ENCODE data around the gene SLC25A18. TPM values are rescaled to one million over a fixed set of nuclear protein-coding genes. Genes with fewer than 3 reads are reported as not detected.

The SLC25A18 gene
- total and polyA plus RNA-seq, 2 of the 4 experiments (the other 2 are of a cell fraction): 0.05 TPM; not detected in 1

GRCh38 chr22:17607891-17608521 is 44.7 kb downstream of the SLC25A18 start:
- no peak overlapping the region for H3K14ac ChIP-seq (replicated peaks; ENCODE audit: low read depth, low read length)
- H3K27ac ChIP-seq (ENCODE audit: insufficient read depth, low read length): no peak overlapping the region
- no peak overlapping the region for H2AFZ ChIP-seq (replicated peaks; ENCODE audit: low read length, poor library complexity)
- no peak for ATAC-seq (ENCODE audit: low read depth)
- H4K91ac ChIP-seq (ENCODE audit: insufficient read depth, low read depth, low read length): no peak overlapping the region
- H3K27me3 ChIP-seq (ENCODE audit: control insufficient read depth, insufficient read depth, low read length): no peaks in the 10 kb centered on the region
- ChIA-PET POLR2A (ENCODE audit: unreplicated experiment) (no interaction called here), CTCF (no interaction called here)
- H3K79me1 ChIP-seq (ENCODE audit: low read depth in 1 of 2, low read length in 2 of 2): peaks cover 23 to 44% of the 10 kb centered on the region in 2 experiments
- H3K23ac ChIP-seq (ENCODE audit: low read depth, low read length): no peak overlapping the region
- no peak overlapping the region for H3K56ac ChIP-seq (ENCODE audit: extremely low read depth, insufficient read depth, low read length)
- dilution Hi-C loops (cut with HindIII; ENCODE audit: low sequenced_read_pairs, unreplicated experiment): no loop called here
- intact Hi-C loops (cut with micrococcal nuclease): no loop called here
- peaks cover 11% of the 10 kb centered on the region; the same call in 1 of the 2 replicates for H4K20me1 ChIP-seq (ENCODE audit: insufficient read depth, low read length)
- no peaks in the 10 kb centered on the region for H3K9me3 ChIP-seq (ENCODE audit: control insufficient read depth, insufficient read depth, low read length)
- 100% methylated on average over 1 of the region's 4 CpGs; no CpG with 5 or more reads in 1 of the 2 experiments for WGBS, 2 experiments (ENCODE audit: extremely low coverage in 2 of 2, insufficient read length in 1 of 2)
- H3K9me1 ChIP-seq (ENCODE audit: insufficient read depth, low read length): peaks cover 4% of the 10 kb centered on the region; the same call in 1 of the 2 replicates
- peaks cover 35% of the 10 kb centered on the region for H3K36me3 ChIP-seq (ENCODE audit: control insufficient read depth, insufficient read depth, low read length)
- H4K8ac ChIP-seq (ENCODE audit: low read depth in 2 of 2, low read length in 2 of 2): no peak overlapping the region
- H3K4ac ChIP-seq (ENCODE audit: low read depth, low read length): no peak overlapping the region
- no peak overlapping the region for H2BK120ac ChIP-seq (ENCODE audit: low read depth, low read length)
- 0 out of 2 replicates have a peak, but pooled peaks cover 2% of the 10 kb centered on the region for H3K4me1 ChIP-seq (ENCODE audit: control insufficient read depth, insufficient read depth, low read length)
- no peak overlapping the region for H4K5ac ChIP-seq (ENCODE audit: low read depth, low read length)
- H3K4me2 ChIP-seq (ENCODE audit: low read depth, low read length): no peak overlapping the region
- H2BK20ac ChIP-seq (ENCODE audit: low read depth, low read length): no peak overlapping the region
- H3K9ac ChIP-seq (ENCODE audit: low read depth, low read length): no peak overlapping the region
- no peak for TF ChIP-seq MAZ (IDR thresholded peaks at IDR 0.05; ENCODE audit: borderline replicate concordance, low read depth, low read length)
- TF ChIP-seq BHLHE40 (IDR thresholded peaks at IDR 0.05; ENCODE audit: low read depth, low read length): no peak
- TF ChIP-seq, protein P1, sequence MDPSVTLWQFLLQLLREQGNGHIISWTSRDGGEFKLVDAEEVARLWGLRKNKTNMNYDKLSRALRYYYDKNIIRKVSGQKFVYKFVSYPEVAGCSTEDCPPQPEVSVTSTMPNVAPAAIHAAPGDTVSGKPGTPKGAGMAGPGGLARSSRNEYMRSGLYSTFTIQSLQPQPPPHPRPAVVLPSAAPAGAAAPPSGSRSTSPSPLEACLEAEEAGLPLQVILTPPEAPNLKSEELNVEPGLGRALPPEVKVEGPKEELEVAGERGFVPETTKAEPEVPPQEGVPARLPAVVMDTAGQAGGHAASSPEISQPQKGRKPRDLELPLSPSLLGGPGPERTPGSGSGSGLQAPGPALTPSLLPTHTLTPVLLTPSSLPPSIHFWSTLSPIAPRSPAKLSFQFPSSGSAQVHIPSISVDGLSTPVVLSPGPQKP (IDR thresholded peaks at IDR 0.05; ENCODE audit: borderline replicate concordance, low read depth, low read length): no peak
- TF ChIP-seq CHD1 (IDR thresholded peaks at IDR 0.05; ENCODE audit: low read depth, low read length): no peak
- no peak for TF ChIP-seq POLR2A (IDR thresholded peaks at IDR 0.05; ENCODE audit: low read depth, low read length)
- TF ChIP-seq CEBPB (IDR thresholded peaks at IDR 0.05; ENCODE audit: low read depth, low read length): no peak
- no peak for TF ChIP-seq MAFK (IDR thresholded peaks at IDR 0.05; ENCODE audit: low read depth, low read length)
- TF ChIP-seq FOS (IDR thresholded peaks at IDR 0.05; ENCODE audit: low read depth, low read length): no peak
- TF ChIP-seq MXI1 (IDR thresholded peaks at IDR 0.05; ENCODE audit: borderline replicate concordance, low read depth, low read length): no peak
- no peak for TF ChIP-seq SMC3 (IDR thresholded peaks at IDR 0.05; ENCODE audit: low read depth, low read length)
- TF ChIP-seq, protein P2, sequence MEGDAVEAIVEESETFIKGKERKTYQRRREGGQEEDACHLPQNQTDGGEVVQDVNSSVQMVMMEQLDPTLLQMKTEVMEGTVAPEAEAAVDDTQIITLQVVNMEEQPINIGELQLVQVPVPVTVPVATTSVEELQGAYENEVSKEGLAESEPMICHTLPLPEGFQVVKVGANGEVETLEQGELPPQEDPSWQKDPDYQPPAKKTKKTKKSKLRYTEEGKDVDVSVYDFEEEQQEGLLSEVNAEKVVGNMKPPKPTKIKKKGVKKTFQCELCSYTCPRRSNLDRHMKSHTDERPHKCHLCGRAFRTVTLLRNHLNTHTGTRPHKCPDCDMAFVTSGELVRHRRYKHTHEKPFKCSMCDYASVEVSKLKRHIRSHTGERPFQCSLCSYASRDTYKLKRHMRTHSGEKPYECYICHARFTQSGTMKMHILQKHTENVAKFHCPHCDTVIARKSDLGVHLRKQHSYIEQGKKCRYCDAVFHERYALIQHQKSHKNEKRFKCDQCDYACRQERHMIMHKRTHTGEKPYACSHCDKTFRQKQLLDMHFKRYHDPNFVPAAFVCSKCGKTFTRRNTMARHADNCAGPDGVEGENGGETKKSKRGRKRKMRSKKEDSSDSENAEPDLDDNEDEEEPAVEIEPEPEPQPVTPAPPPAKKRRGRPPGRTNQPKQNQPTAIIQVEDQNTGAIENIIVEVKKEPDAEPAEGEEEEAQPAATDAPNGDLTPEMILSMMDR (conservative IDR thresholded peaks at IDR 0.05; ENCODE audit: low read depth, low read length): no peak
- H3K18ac ChIP-seq (ENCODE audit: low read depth, low read length): no peak overlapping the region
- H2AK9ac ChIP-seq (replicated peaks; ENCODE audit: low read depth, low read length, poor library complexity): no peak overlapping the region
- H2AK5ac ChIP-seq (ENCODE audit: low read depth, low read length): no peak overlapping the region
- DNase-seq: peak; percentile 10
- H3K4me3 ChIP-seq (ENCODE audit: insufficient read depth, low read depth, low read length): no peak overlapping the region
- no TSS peak for BruUV-seq (replicated peaks)
- H2BK15ac ChIP-seq (ENCODE audit: low read depth, low read length): no peak overlapping the region
- no peak overlapping the region for H2BK5ac ChIP-seq (ENCODE audit: low read depth, low read length, poor library complexity, severe bottlenecking)
- in situ Hi-C loops (cut with MboI; ENCODE audit: low sequenced_read_pairs): no loop called here

Data from IMR-90 (cell line).